Adipose tissue (tissue), 3 donors: ENCODE results near the gene CEP192. TPM values are rescaled to one million over a fixed set of nuclear protein-coding genes. Genes with fewer than 3 reads are reported as not detected.

Experiments
- H3K27ac ChIP-seq: one replicate; pipeline ENCODE4 v1.5.1; 2013; ENCODE audit warnings: low read depth, low read length
- WGBS, 3 donors: extraction: QIAGEN DNeasy Blood & Tissue Kit; methylation state at CpG; one replicate each; pipeline ENCODE4 v1.1.7; 2013; 5-methylcytosine and 5-hydroxymethylcytosine counted together
- polyA plus RNA-seq, 3 donors: library from polyadenylated mRNA; stranded (reverse); fragments of 200-250 nt; gene quantifications; one replicate each; pipeline ENCODE4 v1.2.3, GENCODE V29; 2013
- donor health status: healthy with polysubstance abuse.
- donor health status: Bipolar disorder and iron deficiency.
- donor health status: healthy.

CEP192 gene
- polyA plus RNA-seq, 3 donors, result 6.2 to 8.9 (median 6.5) TPM

GRCh38 chr18:13124411-13124810 lies 133.2 kb downstream of the CEP192 start:
- no peak overlapping the region for H3K27ac ChIP-seq
- WGBS, 3 donors, result 90 to 97% (median 92%) methylated on average over 8 of the region's 8 CpGs

GRCh38 chr18:13125191-13125590 lies 134.0 kb downstream of the CEP192 start:
- 31 to 50% (median 34%) methylated on average over 5 of the region's 5 CpGs for WGBS, 3 donors
- no peak overlapping the region for H3K27ac ChIP-seq

- H3K27ac ChIP-seq, result no peak overlapping the region
- 89 to 95% (median 93%) methylated on average over 17 of the region's 17 CpGs for WGBS, 3 donors
Observed at GRCh38 chr18:13126966-13127598, 135.9 kb downstream of the CEP192 start.

- WGBS, 3 donors, result 84 to 95% (median 87%) methylated on average over 6 of the region's 6 CpGs
- no peak overlapping the region for H3K27ac ChIP-seq
Observed at GRCh38 chr18:13131283-13131682, 140.1 kb downstream of the CEP192 start.

GRCh38 chr18:13134551-13135401 lies 143.6 kb downstream of the CEP192 start:
- H3K27ac ChIP-seq, result no peak overlapping the region
- WGBS, 3 donors, result 93 to 97% (median 97%) methylated on average over 36 to 52 of the region's 52 CpGs

GRCh38 chr18:13136056-13136903 lies 145.1 kb downstream of the CEP192 start:
- H3K27ac ChIP-seq, result no peak overlapping the region
- WGBS, 3 donors, result 16 to 66% (median 17%) methylated on average over 51 of the region's 51 CpGs

- no peak overlapping the region for H3K27ac ChIP-seq
- WGBS, 3 donors, result 0 to 39% (median 2%) methylated on average over 69 to 74 of the region's 74 CpGs
Observed at GRCh38 chr18:13136904-13137669, 145.9 kb downstream of the CEP192 start.

- no peak overlapping the region for H3K27ac ChIP-seq
- WGBS, 3 donors, result 22 to 81% (median 31%) methylated on average over 22 of the region's 22 CpGs
Observed at GRCh38 chr18:13137670-13138419, 146.7 kb downstream of the CEP192 start.

GRCh38 chr18:13138420-13139139 lies 147.4 kb downstream of the CEP192 start:
- WGBS, 3 donors, result 92 to 96% (median 94%) methylated on average over 21 of the region's 21 CpGs
- H3K27ac ChIP-seq, result no peak overlapping the region

GRCh38 chr18:13139885-13140450 lies 148.8 kb downstream of the CEP192 start:
- 73 to 83% (median 82%) methylated on average over 12 of the region's 12 CpGs for whole genome bisulfite sequencing, 3 donors
- H3K27ac ChIP-seq, result no peak overlapping the region

GRCh38 chr18:13141209-13141608 lies 150.0 kb downstream of the CEP192 start:
- H3K27ac ChIP-seq, result no peak overlapping the region
- 83% methylated on average over 6 of the region's 6 CpGs for WGBS, 3 donors

- 83 to 89% (median 87%) methylated on average over 4 of the region's 4 CpGs for WGBS, 3 donors
- no peak overlapping the region for H3K27ac ChIP-seq
Observed at GRCh38 chr18:13145636-13146190, 154.6 kb downstream of the CEP192 start.

GRCh38 chr18:13147130-13147529 lies 156.0 kb downstream of the CEP192 start:
- H3K27ac ChIP-seq, result no peak overlapping the region

GRCh38 chr18:13151656-13152055 lies 160.5 kb downstream of the CEP192 start:
- WGBS, 3 donors, result 87 to 91% (median 90%) methylated on average over 5 of the region's 5 CpGs

More at GRCh38 chr18:13147130-13147529, 156.0 kb downstream of the CEP192 start:
- 24 to 51% (median 36%) methylated on average over 6 of the region's 6 CpGs for WGBS, 3 donors

GRCh38 chr18:13158428-13158827 lies 167.3 kb downstream of the CEP192 start:
- WGBS, 3 donors, result 78 to 93% (median 84%) methylated on average over 1 of the region's 1 CpG
- H3K27ac ChIP-seq, result no peak overlapping the region

More at GRCh38 chr18:13151656-13152055, 160.5 kb downstream of the CEP192 start:
- no peak overlapping the region for H3K27ac ChIP-seq

- no peak overlapping the region for H3K27ac ChIP-seq
- 40 to 52% (median 45%) methylated on average over 5 of the region's 5 CpGs for WGBS, 3 donors
Observed at GRCh38 chr18:13159579-13159978, 168.4 kb downstream of the CEP192 start.
